Fibroblast of villous mesenchyme (primary cell): ENCODE data around the gene B4GALNT3. TPM values are rescaled to one million over a fixed set of nuclear protein-coding genes. Genes with fewer than 3 reads are reported as not detected.
A peak's percentile ranks its signal among the peaks of the same experiment; 100 is the strongest.

Experiments
- DNase-seq: peaks from one replicate; pipeline ENCODE4 v3.0.0-alpha.2; 2010; ENCODE audit warnings: low read depth
- H3K4me3 ChIP-seq: 2 replicates; pipeline ENCODE4 v1.5.1; 2011; ENCODE audit warnings: low read depth, mild to moderate bottlenecking, low read length
- CTCF ChIP-seq: IDR thresholded peaks from 2 replicates; pipeline ENCODE4 v1.5.1; 2012; ENCODE audit warnings: low read depth, mild to moderate bottlenecking, low read length; ENCODE audit not compliant: insufficient read depth
- total RNA-seq: library from RNA; depleted of rRNA; stranded (reverse); fragments of >200 nt; gene quantifications from 2 replicates; pipeline ENCODE4 v1.2.3, GENCODE V29; 2012

B4GALNT3 gene
- total RNA-seq, 1 donor = under 0.01 TPM

GRCh38 chr12:530308-530707 is 70.6 kb downstream of the B4GALNT3 start:
- no peak overlapping the region for H3K4me3 ChIP-seq
- DNase-seq = peak; percentile 48

GRCh38 chr12:530821-531220 is 71.1 kb downstream of the B4GALNT3 start:
- no peak for DNase-seq
- no peak for TF ChIP-seq CTCF
- H3K4me3 ChIP-seq = no peak overlapping the region

More at GRCh38 chr12:530308-530707, 70.6 kb downstream of the B4GALNT3 start:
- TF ChIP-seq CTCF = no peak

GRCh38 chr12:531951-532585 is 72.3 kb downstream of the B4GALNT3 start:
- no peak overlapping the region for H3K4me3 ChIP-seq
- no peak for TF ChIP-seq CTCF
- no peak for DNase-seq

- DNase-seq = peak; percentile 47
- no peak for TF ChIP-seq CTCF
- no peak overlapping the region for H3K4me3 ChIP-seq
These were observed 73.3 kb downstream of the B4GALNT3 start for GRCh38 chr12:532908-533565.

- H3K4me3 ChIP-seq = no peak overlapping the region
- DNase-seq = no peak
- TF ChIP-seq CTCF = no peak
These were observed 74.0 kb downstream of the B4GALNT3 start for GRCh38 chr12:533718-534117.

GRCh38 chr12:534216-534615 is 74.5 kb downstream of the B4GALNT3 start:
- no peak for TF ChIP-seq CTCF
- no peak for DNase-seq
- H3K4me3 ChIP-seq = no peak overlapping the region
